HUES48 (cell line): ENCODE data around the gene SRPK2.
A peak's percentile ranks its signal among the peaks of the same experiment; 100 is the strongest.
"Not testable (repeated sequence)": the region's sequence is repeated elsewhere in the genome, so short reads cannot be mapped to it uniquely, and the experiment has no call there.

Source experiments
- H3K27ac ChIP-seq: one replicate; pipeline ENCODE4 v1.7.0; 2013; ENCODE audit warnings: low read depth, low read length, inconsistent platforms
- H3K27me3 ChIP-seq: 2 replicates; pipeline ENCODE4 v1.6.1; 2013; ENCODE audit warnings: mild to moderate bottlenecking, low read length; ENCODE audit not compliant: control insufficient read depth, insufficient read depth
- H3K36me3 ChIP-seq: 2 replicates; pipeline ENCODE4 v1.6.1; 2013; ENCODE audit warnings: low read length; ENCODE audit not compliant: control insufficient read depth, insufficient read depth
- H3K4me1 ChIP-seq: 2 replicates; pipeline ENCODE4 v1.6.1; 2013; ENCODE audit warnings: mild to moderate bottlenecking, low read length; ENCODE audit not compliant: control insufficient read depth, insufficient read depth
- H3K4me3 ChIP-seq: 2 replicates; pipeline ENCODE4 v1.5.1; 2013; ENCODE audit warnings: mild to moderate bottlenecking, low read depth, low read length
- H3K9ac ChIP-seq: 2 replicates; pipeline ENCODE4 v1.6.1; 2013; ENCODE audit warnings: mild to moderate bottlenecking, low read depth, low read length, moderate library complexity
- H3K9me3 ChIP-seq: 2 replicates; pipeline ENCODE4 v1.6.1; 2013; ENCODE audit warnings: low read length; ENCODE audit not compliant: control insufficient read depth, insufficient read depth

SRPK2 gene

GRCh38 chr7:105316578-105317344, 72.0 kb downstream of the SRPK2 start:
- Histone ChIP-seq H3K9ac (no peak overlapping the region), H3K4me3 (no peak overlapping the region), H3K9me3 (no peaks in the 10 kb centered on the region), H3K36me3 (no peaks in the 10 kb centered on the region), H3K4me1 (no peaks in the 10 kb centered on the region), H3K27ac (no peak overlapping the region), H3K27me3 (no peaks in the 10 kb centered on the region)

- Histone ChIP-seq H3K9me3 (no peaks in the 10 kb centered on the region), H3K27ac (no peak overlapping the region), H3K4me3 (no peak overlapping the region), H3K4me1 (no peaks in the 10 kb centered on the region), H3K36me3 (no peaks in the 10 kb centered on the region), H3K27me3 (no peaks in the 10 kb centered on the region), H3K9ac (no peak overlapping the region)
Observed at GRCh38 chr7:105315357-105315756, 73.4 kb downstream of the SRPK2 start.

- Histone ChIP-seq H3K4me1 (peaks cover 12% of the 10 kb centered on the region), H3K36me3 (no peaks in the 10 kb centered on the region), H3K27me3 (no peaks in the 10 kb centered on the region), H3K9me3 (no peaks in the 10 kb centered on the region), H3K4me3 (no peak overlapping the region), H3K27ac (no peak overlapping the region), H3K9ac (no peak overlapping the region)
Observed at GRCh38 chr7:105309235-105310169, 79.2 kb downstream of the SRPK2 start.

- Histone ChIP-seq H3K9me3 (no peaks in the 10 kb centered on the region), H3K4me3 (no peak overlapping the region), H3K9ac (no peak overlapping the region), H3K36me3 (no peaks in the 10 kb centered on the region), H3K27me3 (no peaks in the 10 kb centered on the region), H3K27ac (no peak overlapping the region), H3K4me1 (peaks cover 20% of the 10 kb centered on the region)
Observed at GRCh38 chr7:105307163-105307672, 81.5 kb downstream of the SRPK2 start.

- H3K4me3 ChIP-seq: no peak overlapping the region
- peaks cover 20% of the 10 kb centered on the region for H3K4me1 ChIP-seq
- H3K27ac ChIP-seq: no peak overlapping the region
- H3K27me3 ChIP-seq: no peaks in the 10 kb centered on the region
- no peaks in the 10 kb centered on the region for H3K36me3 ChIP-seq
- no peak overlapping the region for H3K9ac ChIP-seq
- H3K9me3 ChIP-seq: no peaks in the 10 kb centered on the region
Observed at GRCh38 chr7:105306298-105306748, 82.4 kb downstream of the SRPK2 start.

GRCh38 chr7:105305633-105306032, 83.1 kb downstream of the SRPK2 start:
- Histone ChIP-seq H3K4me1 (peaks cover 20% of the 10 kb centered on the region), H3K27me3 (no peaks in the 10 kb centered on the region), H3K27ac (no peak overlapping the region)

GRCh38 chr7:105304040-105304895, 84.5 kb downstream of the SRPK2 start:
- Histone ChIP-seq H3K27ac (peak overlapping the region; percentile 32), H3K36me3 (no peaks in the 10 kb centered on the region), H3K9me3 (no peaks in the 10 kb centered on the region), H3K9ac (no peak overlapping the region), H3K27me3 (no peaks in the 10 kb centered on the region), H3K4me3 (no peak overlapping the region), H3K4me1 (peaks cover 15% of the 10 kb centered on the region)

More at GRCh38 chr7:105305633-105306032, 83.1 kb downstream of the SRPK2 start:
- no peak overlapping the region for H3K9ac ChIP-seq
- H3K4me3 ChIP-seq: no peak overlapping the region
- no peaks in the 10 kb centered on the region for H3K9me3 ChIP-seq
- H3K36me3 ChIP-seq: no peaks in the 10 kb centered on the region

- H3K27ac ChIP-seq, H3K4me3 ChIP-seq, H3K9me3 ChIP-seq, H3K27me3 ChIP-seq, H3K9ac ChIP-seq, H3K36me3 ChIP-seq: not testable (repeated sequence)
- peaks cover 23% of the 10 kb centered on the region for H3K4me1 ChIP-seq
Observed at GRCh38 chr7:105300587-105300986, 88.1 kb downstream of the SRPK2 start.

- Histone ChIP-seq H3K9ac (no peak overlapping the region), H3K27ac (no peak overlapping the region), H3K27me3 (no peaks in the 10 kb centered on the region)
Observed at GRCh38 chr7:105298439-105298894, 90.3 kb downstream of the SRPK2 start.

GRCh38 chr7:105297985-105298384, 90.7 kb downstream of the SRPK2 start:
- Histone ChIP-seq H3K36me3 (no peaks in the 10 kb centered on the region), H3K4me3 (no peak overlapping the region), H3K9me3 (no peaks in the 10 kb centered on the region), H3K4me1 (peaks cover 14% of the 10 kb centered on the region), H3K27me3 (no peaks in the 10 kb centered on the region), H3K9ac (no peak overlapping the region), H3K27ac (no peak overlapping the region)

More at GRCh38 chr7:105298439-105298894, 90.3 kb downstream of the SRPK2 start:
- Histone ChIP-seq H3K4me3 (no peak overlapping the region), H3K4me1 (peaks cover 14% of the 10 kb centered on the region), H3K9me3 (no peaks in the 10 kb centered on the region), H3K36me3 (no peaks in the 10 kb centered on the region)
